GM19035 (cell line): ENCODE results near the gene XYLT1.

ENCODE experiments used
- ATAC-seq: cut with Tn5 transposase; IDR thresholded peaks from one replicate; pipeline ENCODE4 v1.9.1; 2021; ENCODE audit not compliant: unreplicated experiment

Gene XYLT1

DNA sequence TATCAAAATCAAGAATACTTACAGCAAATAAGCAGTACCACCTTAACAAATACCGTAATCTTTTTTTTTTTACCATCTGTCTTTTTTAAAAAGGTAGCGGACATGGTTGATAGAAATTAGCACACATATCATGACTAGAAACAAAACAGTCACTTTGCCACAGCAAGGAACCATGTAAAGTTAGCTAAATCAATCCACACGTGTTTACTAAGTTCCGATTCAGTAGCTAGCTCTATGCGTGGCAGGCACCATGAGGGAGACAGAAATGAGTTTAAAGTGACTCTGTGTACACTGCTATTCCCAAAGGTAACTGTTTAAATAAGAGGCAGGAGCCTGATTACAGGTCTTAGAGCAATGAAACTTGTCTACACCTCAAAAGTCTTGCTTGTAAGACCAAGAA lies 108.6 kb downstream of the XYLT1 start:
- ATAC-seq: no peak

DNA sequence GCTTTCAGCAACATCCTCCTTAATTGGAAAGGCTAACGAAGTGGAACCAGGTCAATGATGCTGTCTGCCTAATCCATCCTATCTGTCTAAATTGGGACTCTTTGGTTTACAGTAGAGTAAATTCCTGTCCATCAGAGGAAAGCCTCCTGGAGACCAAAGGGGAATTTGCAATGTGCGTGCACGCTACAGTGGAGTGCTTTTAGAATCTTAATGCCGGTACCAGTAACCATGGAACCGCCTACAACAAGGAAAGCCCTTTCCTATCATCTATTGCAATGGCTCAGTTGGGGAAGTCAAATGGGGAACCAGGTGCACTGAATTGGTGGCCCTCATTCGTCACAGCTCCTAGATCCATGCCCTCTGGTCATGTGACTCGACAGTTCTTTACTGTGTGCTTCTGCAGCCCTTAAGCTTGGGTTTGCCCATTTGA lies 110.1 kb downstream of the XYLT1 start:
- ATAC-seq: no peak

DNA sequence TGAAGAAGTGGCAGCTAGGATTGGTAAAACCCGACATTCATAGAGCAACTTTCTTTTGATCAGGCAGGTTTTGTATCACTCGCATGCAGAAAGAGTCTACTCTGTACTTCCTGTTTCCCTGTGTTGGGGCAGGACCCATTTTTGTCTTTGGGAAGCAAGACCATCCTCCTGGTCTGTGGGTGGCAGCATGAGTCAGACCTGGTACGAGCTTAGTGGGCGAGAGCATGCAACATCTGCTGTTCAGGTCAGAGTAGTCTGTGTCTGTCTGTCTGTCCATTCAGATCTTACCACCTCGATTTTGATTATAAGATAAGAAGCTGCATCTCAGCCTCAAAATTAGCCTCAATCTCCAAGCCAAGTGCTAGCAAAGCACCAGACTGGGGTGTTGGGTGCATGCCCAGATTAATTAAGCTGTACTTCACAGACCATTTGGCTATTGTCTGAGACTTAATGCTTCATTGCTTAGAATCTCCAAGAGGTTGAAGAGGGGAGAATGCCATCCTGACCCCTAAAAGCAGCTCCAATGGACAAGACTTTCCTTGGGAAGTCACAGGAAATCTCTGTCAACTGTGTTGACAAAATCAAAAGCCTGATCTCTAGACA lies 110.9 kb downstream of the XYLT1 start:
- ATAC-seq: no peak

DNA sequence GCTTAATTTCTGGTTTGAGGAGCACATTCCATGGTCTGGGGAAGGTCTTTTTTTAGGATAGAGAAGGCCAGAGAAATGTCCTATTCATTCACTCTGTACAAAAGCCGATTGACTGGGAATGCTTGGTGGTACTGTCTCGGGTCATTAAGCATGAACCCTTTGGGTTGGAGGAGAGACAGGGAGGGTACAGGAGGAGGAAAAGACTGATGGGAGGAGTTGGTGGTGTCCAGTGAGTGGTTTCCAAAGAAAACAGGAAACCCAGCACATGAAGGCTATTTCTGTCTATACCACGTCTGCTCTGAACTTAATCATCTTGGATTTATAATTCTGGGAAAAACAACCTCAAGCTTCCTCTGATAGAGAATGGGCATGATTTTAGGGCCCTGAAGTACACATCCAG lies 111.9 kb downstream of the XYLT1 start:
- no peak for ATAC-seq

DNA sequence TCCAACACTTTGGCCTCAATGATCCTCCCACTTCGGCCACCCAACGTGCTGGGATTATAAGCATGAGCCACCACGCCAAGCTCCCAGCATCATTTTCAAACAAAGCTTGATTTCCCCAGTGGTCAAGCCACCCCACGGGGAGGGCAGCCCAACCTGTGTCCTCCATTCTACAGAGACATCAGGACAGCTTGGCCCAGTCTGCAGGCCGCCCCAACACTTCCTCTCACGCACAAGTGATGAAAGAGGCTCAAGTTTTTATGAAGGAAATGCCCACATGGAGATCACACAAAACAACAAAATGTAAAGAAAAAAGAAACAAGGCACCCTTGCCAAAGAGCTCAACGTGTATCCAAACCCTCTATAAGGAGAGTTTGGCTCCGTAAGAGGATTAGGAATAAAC lies 112.4 kb downstream of the XYLT1 start:
- no peak for ATAC-seq

DNA sequence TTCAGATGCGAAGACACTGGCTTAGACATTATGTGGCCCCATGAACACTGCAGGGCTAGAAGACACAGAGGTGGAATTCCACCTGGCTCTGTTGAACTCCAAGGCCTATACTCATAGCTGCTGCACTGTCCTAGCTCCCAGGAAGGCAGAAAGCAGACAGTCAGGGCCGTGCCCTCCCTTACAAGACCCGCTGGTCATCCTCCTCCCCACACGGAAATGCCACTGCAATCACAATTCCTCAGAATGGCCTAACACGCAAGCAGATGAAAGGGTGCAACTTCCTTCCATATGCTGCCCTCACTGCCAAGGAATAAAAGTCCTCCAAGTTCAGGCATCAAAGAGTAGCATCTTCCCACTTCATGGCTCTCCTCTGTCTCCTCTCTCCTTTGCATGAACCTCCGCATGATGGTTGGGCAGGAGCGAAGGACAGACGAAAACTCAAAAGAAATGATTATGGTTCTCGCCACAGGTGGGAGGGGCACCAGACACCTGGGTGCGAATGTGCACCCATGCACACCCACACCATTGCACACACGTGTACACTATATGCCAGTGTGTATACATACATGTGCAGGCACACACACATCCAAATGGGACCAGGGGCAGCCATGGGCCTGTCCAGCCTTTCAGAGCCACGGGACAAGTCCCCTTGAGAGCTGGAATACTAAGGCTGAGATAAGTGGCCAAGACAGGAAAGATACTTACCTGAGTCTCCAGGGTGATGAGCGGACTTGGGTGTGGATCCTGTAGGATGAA lies 113.3 kb downstream of the XYLT1 start:
- ATAC-seq: no peak

DNA sequence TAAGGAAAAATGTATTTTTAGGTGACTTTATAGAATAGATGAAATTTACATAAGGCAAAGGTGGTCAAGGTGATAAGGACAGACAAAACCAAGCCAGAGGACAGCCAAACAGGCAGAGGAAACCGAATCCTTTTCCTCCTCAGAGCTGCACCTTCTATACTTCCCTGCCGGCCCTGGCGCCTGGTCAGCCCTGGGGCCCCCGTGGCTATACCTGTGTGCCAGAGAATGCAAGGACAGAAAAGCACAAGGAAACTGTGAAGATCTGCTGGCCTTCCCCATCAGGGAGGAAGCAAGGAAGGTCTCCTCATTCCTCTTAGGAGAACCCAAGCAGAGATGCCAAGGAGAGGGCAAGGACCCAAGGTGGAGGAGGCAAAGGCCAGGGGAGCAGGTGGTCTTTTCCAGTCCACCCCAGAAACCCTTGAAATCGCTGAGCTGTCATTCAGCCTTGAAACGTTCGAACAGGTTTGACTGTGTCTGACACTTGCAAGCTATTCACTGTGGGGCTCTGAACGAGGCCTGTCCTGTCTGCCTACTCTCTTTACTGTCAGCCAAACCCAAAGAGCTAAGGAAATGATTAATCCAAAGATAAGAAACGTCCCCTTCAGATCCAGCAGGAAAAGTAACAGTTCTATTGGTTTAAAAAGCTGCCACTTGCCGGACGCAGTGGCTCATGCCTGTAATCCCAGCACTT lies 114.4 kb downstream of the XYLT1 start:
- no peak for ATAC-seq

DNA sequence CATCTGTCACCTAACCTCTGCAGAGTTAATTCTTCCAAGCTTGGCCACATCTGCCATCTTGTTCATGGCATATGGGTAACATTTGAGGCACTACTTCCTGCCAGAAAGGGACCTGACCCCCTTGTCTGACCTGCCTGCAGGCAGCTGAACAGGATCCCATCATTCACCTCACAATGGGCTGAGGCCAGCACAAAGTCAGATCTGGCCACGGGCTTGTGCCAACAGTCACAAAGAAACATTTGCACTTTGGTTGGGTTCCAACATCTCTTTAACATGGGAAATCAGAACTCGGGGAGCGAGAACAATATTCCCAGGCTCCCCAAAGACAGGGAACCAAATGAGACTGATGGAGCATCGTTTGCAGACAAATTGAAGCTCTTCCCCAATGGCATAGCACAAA lies 116.1 kb downstream of the XYLT1 start:
- ATAC-seq: no peak

DNA sequence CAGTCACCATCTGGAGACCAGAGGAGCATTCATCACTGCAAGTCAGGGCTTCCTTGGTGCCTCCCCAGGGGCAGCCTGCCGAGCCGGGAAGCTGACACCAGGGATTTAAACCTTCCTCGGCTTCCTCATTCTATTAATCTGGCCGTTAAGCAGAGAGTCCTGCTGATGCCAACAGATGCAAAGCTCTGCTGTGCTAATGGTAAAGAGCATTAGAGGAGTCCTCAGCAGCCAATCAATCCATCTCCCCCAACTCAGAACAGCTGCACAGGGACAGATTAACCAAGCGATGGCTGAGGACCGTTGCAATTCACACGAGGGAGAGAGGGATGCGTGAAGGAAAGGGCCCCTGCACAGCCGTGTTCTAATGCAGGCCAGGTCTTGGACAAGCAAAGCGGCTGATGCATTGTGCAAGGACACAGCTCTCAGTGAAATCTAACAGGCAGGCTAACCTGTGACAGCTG lies 116.6 kb downstream of the XYLT1 start:
- no peak for ATAC-seq

DNA sequence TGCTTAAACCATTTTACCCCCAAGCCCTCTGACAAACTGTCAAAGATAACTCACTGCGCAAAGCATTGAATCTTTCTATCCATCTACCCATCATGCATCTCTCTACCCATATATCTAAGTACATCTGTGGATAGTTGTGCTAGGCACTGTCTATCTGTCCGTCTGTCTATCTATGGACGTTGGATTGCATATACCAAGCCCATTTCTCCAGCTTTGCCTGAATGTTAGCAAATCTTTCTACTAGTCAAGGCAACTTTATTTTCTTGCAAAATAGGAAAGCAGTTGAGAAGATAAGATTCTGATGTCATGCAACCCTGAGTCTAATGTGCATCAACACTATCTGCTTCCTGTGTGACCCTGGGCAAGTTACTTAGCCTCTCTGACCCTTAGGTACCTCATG lies 117.2 kb downstream of the XYLT1 start:
- ATAC-seq: no peak

DNA sequence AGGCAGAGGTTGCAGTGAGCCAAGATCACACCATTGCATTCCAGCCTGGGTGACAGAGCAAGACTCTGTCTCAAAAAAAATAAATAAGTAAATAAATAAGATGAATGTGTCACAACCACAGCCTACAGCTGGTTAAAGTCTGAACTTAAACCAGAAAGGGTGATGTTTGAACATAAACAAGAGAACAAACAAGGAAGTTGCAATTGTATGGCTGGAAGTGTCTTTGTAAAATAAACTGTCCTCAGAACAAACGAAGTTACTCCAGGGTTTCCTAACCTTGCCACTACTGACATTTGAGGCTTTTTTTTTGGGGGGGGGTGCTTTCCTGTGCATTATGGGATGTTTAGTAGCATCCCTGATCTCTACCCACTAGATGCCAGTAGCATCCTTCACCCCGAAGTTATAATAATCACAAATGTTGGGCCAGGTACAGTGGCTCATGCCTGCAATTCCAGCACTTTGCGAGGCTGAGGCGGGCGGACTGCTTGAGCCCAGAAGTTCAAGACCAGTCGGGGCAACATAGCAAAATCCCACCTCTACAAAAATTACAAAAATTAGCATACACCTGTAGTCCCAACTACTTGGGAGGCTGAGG lies 119.2 kb downstream of the XYLT1 start:
- no peak for ATAC-seq

DNA sequence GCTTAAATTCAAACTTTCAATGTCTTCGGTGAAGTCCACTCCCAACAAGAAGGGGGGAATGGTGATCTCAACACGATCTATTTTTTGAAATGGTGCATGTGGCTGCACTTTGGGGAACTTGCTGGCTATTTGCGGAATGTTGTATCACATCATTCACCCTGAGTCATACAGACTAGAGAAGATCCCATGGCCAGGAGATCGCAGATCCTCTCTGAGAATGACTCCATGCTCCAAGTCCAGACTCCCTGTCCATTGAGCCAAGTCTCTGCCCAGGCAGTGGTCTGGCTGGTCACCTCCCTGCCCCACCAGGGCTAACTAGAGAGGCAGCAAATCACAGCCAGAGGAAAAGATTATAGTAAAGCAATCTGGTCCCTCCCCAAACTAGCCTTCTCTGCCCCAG lies 120.6 kb downstream of the XYLT1 start:
- ATAC-seq: no peak

DNA sequence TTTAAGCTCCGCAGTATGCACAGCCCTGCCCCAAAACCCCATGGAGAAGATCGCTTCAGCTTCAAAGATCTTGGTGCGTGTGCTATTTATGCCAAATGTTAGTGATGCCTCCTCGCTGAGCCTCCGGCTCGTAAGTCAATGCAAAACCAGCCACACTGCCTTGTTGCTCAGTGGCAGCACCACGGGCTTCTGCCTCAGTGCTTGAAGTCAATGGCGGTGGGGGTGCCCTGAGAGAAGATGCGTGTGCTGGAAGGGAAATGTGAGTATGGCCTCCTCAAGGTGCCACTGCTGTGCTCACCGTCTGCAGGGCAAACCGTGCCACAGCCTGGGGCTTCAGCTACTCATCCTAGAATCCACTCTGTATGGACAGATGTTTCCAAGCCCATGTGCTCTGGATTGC lies 121.9 kb downstream of the XYLT1 start:
- ATAC-seq: no peak

DNA sequence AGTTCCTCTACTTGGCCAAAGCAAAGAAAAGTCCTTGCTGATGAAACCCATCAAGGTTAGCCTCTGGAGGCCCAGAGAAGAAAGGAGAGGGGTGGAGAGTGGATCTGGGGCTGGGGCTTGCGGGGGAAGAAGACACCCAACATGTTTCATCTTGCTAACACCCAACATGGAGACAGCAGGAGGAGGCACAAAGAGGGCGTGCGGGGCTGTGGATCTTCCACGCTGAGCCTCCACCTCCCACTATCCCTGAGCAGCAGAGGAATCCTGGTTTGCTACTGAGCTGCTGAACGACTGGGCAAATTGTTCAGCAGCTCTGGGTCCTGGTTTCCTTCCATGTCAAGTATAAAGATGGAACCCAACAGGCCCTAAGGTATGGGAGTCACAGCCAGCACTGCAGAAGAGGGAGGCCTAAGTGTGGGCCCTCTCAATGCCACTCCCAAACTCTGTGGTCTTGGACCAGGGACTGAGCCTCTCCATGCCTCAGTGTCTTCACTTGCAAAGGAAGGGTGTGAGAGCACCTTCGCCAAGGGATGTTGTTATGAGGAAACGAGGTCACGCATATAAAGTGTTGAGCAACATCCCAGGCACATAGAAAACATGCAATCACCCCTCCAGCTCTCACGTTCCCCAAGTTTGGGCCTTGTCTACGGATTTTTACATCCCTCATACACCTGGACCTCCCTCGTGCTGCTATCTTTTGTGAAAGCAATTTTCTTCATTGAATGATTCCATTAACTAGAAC lies 122.5 kb downstream of the XYLT1 start:
- ATAC-seq: no peak

DNA sequence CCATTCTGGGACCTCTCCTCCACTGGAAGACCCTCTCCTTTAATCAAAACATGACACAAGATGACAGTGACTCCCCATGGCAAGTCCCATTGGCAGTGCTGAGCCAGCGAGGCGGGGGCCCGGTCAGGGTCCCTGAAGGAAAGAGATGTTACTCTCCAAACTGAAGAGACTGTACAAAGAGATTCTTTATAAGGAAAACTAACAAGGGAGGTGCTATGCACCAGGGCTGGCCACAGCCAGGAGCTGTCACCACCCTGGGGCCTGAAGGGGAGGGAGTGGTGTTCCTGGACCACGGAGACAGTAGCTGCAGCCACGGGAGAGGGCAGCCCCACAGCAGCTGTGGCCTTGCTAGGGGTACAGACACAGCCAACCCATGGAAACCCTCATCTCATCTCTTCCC lies 123.1 kb downstream of the XYLT1 start:
- no peak for ATAC-seq

DNA sequence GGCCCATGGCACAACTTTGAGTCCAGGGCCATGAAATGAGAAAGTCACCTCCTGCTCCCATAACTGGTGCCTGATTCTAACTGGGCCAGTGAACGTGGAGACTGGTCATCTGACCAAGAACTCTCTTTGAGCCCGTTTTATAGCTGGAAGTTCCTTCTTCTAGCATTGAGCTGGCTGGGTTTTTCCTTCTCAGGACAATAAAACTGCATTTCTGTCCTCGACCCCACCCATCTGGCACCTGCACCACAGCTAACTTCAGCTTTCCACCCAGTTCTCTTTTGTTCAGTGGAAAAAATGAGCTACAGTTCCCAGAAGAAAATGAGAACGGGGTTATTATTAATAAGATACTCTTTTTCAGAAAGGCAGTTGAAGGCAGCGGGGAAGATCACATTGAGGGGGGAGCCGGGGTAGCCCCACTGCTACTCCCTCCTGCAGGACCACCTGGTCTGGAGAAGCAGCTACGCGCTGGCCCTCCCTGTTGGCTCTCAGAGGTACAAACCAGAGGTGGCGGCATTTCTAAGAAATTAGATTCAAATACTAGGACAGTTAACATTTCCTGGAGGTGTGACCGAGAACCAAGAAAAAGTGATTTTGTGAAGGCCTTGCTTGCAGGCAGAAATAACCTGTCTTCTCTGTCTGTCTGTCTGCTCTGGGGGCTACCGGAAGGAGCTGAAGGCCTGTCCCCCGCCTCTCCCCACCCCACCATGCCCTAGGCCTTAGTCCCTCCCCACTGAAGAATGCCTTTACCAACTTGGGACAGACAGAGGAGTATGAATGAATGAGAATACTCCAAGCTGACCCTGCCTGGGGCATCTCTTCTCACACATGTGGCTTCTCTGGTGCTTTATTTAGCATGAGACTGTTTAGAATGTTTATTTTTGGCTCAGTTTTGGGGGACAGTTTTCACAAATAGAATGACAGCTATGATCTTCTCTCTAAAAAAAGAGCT lies 123.9 kb downstream of the XYLT1 start:
- no peak for ATAC-seq

DNA sequence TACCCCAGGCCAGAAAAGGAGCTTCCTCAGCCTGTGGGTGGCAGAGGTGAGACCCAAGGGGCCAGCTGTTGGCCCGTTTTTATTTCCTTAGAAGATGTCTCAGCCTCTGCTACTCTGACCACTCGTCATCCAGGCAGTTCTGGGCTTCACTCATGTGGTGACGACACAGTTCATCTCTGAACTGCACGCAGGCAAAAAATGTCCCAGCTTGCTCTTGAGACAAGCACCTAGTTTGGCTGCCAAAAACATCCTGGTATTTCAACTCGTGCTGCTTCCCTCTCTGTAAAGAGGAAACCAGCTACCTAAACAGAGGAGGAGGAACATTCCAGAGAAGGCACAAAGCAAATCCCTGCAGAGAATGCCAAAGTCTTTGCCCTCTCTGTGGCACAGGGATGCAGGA lies 125.7 kb downstream of the XYLT1 start:
- no peak for ATAC-seq

DNA sequence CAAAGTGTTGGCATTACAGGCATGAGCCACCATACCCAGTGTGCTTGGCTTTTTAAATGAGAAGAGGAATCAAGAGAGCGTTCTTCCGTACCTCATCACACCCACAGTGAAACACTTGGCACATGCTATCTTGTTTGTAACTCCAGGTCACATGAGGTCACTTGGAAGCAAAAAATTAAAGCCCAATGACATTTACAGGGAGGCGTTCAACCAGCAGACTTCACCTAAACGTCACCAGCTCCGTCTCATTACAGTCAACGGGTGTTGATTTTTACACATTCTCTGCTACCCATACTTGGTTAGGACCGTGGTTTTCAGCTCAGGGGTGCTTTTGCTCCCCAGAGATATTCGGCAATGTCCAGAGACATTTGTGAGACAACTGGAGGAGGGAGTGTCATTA lies 127.0 kb downstream of the XYLT1 start:
- ATAC-seq: no peak

DNA sequence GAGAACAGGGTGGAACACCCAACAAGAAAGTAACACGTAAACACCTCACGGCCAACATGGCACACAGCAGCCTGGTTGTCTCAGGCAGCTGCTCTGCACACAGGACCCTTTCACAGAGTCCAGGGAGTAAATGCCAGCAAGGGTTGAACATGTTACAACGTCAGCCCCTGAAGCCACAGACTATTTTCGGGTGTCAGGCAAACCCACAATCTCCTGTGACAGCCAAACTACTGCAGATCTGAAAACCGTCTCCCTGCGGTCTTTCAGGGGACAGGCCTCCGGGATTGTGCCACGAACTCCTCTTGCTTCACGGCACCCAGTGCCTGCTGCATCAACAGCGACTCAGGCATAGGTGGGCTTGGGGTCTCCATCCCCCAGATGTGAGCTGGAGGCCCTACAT lies 127.7 kb downstream of the XYLT1 start:
- ATAC-seq: no peak

DNA sequence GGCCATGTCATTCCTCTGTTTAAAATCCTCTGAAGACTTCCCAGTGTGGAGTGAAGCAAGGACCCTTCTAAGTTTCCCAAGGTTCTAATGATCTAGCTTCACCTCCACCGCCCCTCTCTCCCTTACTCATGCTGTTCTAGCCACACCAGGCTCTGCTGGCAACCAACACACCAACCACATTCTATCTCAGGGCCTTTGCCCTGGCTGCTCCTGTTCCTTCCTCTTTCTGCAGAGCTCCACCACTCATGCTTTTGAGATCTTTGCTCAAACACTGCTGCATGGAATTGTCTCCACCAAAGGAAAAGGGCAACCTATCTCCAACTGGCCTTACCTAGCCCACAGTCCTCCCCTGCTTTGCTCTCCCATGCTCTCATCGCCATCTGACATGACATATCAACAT lies 128.7 kb downstream of the XYLT1 start:
- ATAC-seq: no peak
